ENCODE measurements around the gene TRIM28. TPM values are rescaled to one million over a fixed set of nuclear protein-coding genes. Genes with fewer than 3 reads are reported as not detected.

The TRIM28 gene
- total and polyA plus RNA-seq, 4 donors, result 47.1 to 157 (median 84.2) TPM

GRCh38 chr19:58509731-58510083 is 34.2 kb upstream of the TRIM28 start:
- H3K27ac ChIP-seq (ENCODE audit: low read depth in 1 of 2, low read length in 2 of 2), result peak overlapping the region; percentile 80 to 86
- TF ChIP-seq GABPA (IDR thresholded peaks at IDR 0.05 in 1 of 2, conservative IDR thresholded peaks at IDR 0.05 in 1 of 2), result no peak
- TF ChIP-seq HNF4G (IDR thresholded peaks at IDR 0.05), result no peak
- no peak for TF ChIP-seq JUND (IDR thresholded peaks at IDR 0.05)
- no peak for TF ChIP-seq SP1 (IDR thresholded peaks at IDR 0.05)
- no peak for TF ChIP-seq ATF3 (IDR thresholded peaks at IDR 0.05)
- no peak for TF ChIP-seq RXRA (IDR thresholded peaks at IDR 0.05)
- no peak for TF ChIP-seq REST (IDR thresholded peaks at IDR 0.05)
- TF ChIP-seq ZBTB33 (IDR thresholded peaks at IDR 0.05), result no peak
- TF ChIP-seq HNF4A (conservative IDR thresholded peaks at IDR 0.05), result no peak
- no peak for TF ChIP-seq FOXA2 (IDR thresholded peaks at IDR 0.05)
- no peak for TF ChIP-seq TAF1 (conservative IDR thresholded peaks at IDR 0.05)

GRCh38 chr19:58510084-58510862 is 33.6 kb upstream of the TRIM28 start:
- no peak for DNase-seq (ENCODE audit: low spot score)
- Histone ChIP-seq H3K4me1 (ENCODE audit: control insufficient read depth in 4 of 4, insufficient read depth in 4 of 4, low read length in 3 of 4) (peaks cover 21 to 79% (median 61%) of the 10 kb centered on the region in 4 donors), H3K9ac (ENCODE audit: low read depth in 1 of 2, low read length in 2 of 2) (peak overlapping the region; percentile 67 to 73), H3K36me3 (ENCODE audit: control insufficient read depth in 4 of 4, insufficient read depth in 3 of 4, low read depth in 1 of 4, low read length in 3 of 4) (peaks cover 0 to 3% (median 0%) of the 10 kb centered on the region in 4 donors), H3K27ac (ENCODE audit: low read depth in 1 of 2, low read length in 2 of 2) (peak overlapping the region; percentile 80 to 86), H3K27me3 (ENCODE audit: control insufficient read depth in 4 of 4, insufficient read depth in 4 of 4, low read length in 3 of 4) (no peaks in the 10 kb centered on the region), H3K4me3 (ENCODE audit: low read depth in 1 of 3, low read length in 3 of 3) (peak overlapping the region; percentile 68 to 82 (median 75)), H3K9me3 (ENCODE audit: control insufficient read depth in 4 of 4, low read length in 3 of 4) (no peaks in the 10 kb centered on the region)
- WGBS, result 30% methylated on average over 8 of the region's 8 CpGs
- TF ChIP-seq SP1 (IDR thresholded peaks at IDR 0.05) (peak; percentile 85), REST (IDR thresholded peaks at IDR 0.05) (peak; percentile 34), YY1 (IDR thresholded peaks at IDR 0.05) (peak; percentile 49), GABPA (IDR thresholded peaks at IDR 0.05 in 1 of 2, conservative IDR thresholded peaks at IDR 0.05 in 1 of 2) (peak in 1 of 2 donors; percentile 24), FOXA2 (IDR thresholded peaks at IDR 0.05) (no peak), HNF4G (IDR thresholded peaks at IDR 0.05) (peak; percentile 9), FOXA1 (IDR thresholded peaks at IDR 0.05) (no peak), RAD21 (IDR thresholded peaks at IDR 0.05) (no peak), NR2F2 (IDR thresholded peaks at IDR 0.05) (peak; percentile 93), CTCF (IDR thresholded peaks at IDR 0.05; ENCODE audit: low read depth, low read length, missing input control) (no peak), HNF4A (conservative IDR thresholded peaks at IDR 0.05) (peak; percentile 87), MAX (IDR thresholded peaks at IDR 0.05) (peak; percentile 45), ATF3 (IDR thresholded peaks at IDR 0.05) (peak; percentile 52), JUND (IDR thresholded peaks at IDR 0.05) (peak; percentile 73 to 78), EGR1 (IDR thresholded peaks at IDR 0.05; ENCODE audit: low read depth in 2 of 2) (no peak), TAF1 (conservative IDR thresholded peaks at IDR 0.05) (peak; percentile 28), RXRA (IDR thresholded peaks at IDR 0.05) (peak; percentile 86 to 88)

More at GRCh38 chr19:58509731-58510083, 34.2 kb upstream of the TRIM28 start:
- Histone ChIP-seq H3K4me1 (ENCODE audit: control insufficient read depth in 4 of 4, insufficient read depth in 4 of 4, low read length in 3 of 4) (peaks cover 20 to 81% (median 64%) of the 10 kb centered on the region in 4 donors), H3K4me3 (ENCODE audit: low read depth in 1 of 3, low read length in 3 of 3) (peak overlapping the region; percentile 30 to 68 (median 66)), H3K27me3 (ENCODE audit: control insufficient read depth in 4 of 4, insufficient read depth in 4 of 4, low read length in 3 of 4) (no peaks in the 10 kb centered on the region), H3K9ac (ENCODE audit: low read depth in 1 of 2, low read length in 2 of 2) (peak overlapping the region in 1 of 2 donors; percentile 43), H3K9me3 (ENCODE audit: control insufficient read depth in 4 of 4, low read length in 3 of 4) (no peaks in the 10 kb centered on the region), H3K36me3 (ENCODE audit: control insufficient read depth in 4 of 4, insufficient read depth in 3 of 4, low read depth in 1 of 4, low read length in 3 of 4) (peaks cover 0 to 3% (median 0%) of the 10 kb centered on the region in 4 donors)
- DNase-seq (ENCODE audit: low spot score), result no peak
- WGBS, result 40% methylated on average over 11 of the region's 11 CpGs
